ENCODE results near the gene GRK4. TPM values are rescaled to one million over a fixed set of nuclear protein-coding genes. Genes with fewer than 3 reads are reported as not detected.

The GRK4 gene
- total RNA-seq, 1 donor from 2014 or later = 14.8 TPM

DNA sequence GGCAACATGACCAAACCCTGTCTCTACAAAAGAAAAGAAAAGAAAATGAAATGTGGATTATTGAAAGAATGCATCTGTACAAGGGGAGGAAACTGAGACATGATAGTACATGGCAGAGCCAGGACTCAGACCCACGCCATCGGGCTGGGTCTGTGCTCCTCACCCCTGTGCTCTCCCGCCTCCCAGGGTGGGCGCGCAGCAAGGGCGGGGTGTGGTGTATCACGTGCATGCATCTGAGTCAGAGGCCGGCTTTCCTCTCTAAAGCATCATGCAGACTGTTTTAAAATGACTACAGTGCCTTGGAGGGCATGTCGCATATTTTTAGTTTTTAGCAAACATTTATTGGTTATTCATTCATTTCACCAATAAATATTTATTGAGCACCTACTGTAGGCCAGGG is 63.2 kb downstream of the GRK4 start:
- DNase-seq (ENCODE audit: low spot score) (no peak), ATAC-seq (no peak)
- intact Hi-C loops (cut with DNase I) = no loop called here

DNA sequence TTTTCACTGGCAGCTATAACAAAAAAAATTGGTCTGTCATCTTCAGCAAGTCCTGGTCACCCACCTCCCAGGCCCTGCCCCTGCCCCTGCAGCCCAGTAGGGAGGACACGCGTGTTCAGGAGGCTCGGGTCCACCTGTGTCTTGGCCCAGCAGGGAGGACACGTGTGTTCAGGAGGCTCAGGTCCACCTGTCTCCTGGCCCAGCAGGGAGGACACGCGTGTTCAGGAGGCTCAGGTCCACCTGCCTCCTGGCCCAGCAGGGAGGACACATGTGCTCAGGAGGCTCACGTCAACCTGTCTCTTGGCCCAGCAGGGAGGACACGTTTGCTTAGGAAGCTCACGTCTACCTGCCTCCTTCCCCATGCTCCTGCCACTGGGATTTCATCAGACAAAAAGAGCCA is 66.1 kb downstream of the GRK4 start:
- intact Hi-C loops (cut with DNase I) = no loop called here
- no peak for ATAC-seq
- DNase-seq (ENCODE audit: low spot score) = peak; percentile 7

DNA sequence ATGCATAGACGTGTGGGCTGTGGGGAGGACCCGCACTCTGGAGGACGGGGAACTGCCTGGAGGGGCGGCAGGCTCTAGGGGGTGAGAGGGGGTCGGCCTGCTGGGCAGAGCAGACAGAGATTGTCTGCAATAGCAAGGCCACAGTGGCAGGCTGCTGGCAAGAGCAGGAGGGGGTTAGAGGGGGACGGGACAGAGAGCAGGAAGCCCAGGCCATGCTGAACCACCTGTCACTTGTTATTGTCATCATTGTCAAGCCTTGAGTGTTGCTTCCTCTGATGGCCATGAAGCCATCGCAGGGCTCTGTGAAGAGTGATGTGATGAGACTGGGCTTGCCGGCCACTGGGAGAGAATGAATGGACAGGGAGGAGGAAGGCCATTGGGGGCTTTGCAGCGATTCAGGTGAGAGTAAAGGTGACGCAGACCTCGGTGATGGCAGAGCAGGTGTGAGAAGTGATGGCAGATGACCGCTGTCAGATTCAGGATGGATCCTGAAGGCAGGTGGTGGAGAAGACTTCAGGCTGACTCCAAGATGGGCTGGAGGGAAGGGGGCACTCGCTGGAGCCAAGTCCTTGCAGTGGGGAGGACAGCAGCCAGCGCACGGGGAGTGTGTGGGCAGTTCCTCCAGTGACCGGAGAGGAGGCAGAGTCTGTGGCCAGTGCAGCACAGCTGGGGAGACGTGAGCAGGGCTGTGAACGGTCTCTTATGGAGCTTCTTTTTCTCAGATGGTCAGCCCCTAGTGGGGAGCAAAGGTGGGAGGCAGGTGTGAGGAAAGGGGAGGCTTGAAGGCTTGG is 67.4 kb downstream of the GRK4 start:
- DNase-seq (ENCODE audit: low spot score) = peak; percentile 38
- intact Hi-C loops (cut with DNase I) = no loop called here
- no peak for ATAC-seq

DNA sequence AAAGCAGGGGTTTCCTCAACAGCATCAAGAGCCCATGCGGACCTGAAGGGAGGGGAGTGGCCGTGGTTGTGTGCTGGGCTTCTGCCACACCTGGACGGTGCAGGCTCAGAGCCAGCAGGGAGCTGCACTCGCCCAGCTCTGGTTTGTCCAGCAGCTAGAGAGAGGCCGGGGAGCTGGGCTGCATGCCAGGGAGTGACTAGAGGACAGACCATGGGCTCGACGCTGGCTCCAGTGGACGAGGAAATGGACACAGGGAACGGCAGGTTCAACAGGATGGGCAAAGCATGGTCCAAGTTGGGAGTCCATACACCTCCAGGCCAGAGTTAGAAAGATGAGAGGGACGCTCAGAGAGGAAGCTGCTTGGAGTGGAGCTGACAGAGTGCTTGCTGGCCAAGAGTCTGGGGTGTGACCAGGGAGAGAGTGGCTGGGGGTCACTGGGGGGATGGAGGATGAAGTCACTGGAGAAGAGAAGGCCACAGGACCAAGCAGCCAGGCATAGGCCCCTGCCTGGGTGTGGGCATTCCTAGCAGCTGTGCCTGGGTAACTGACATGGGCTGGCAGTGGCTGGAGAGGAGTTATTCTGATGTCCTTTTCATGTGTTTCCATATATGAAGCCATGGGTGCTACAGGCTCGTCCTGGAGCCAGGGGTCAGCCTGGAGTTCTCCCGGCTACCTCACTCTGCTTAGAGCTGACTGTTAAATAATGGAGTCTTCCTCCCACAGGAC is 68.1 kb downstream of the GRK4 start:
- no peak for ATAC-seq

DNA sequence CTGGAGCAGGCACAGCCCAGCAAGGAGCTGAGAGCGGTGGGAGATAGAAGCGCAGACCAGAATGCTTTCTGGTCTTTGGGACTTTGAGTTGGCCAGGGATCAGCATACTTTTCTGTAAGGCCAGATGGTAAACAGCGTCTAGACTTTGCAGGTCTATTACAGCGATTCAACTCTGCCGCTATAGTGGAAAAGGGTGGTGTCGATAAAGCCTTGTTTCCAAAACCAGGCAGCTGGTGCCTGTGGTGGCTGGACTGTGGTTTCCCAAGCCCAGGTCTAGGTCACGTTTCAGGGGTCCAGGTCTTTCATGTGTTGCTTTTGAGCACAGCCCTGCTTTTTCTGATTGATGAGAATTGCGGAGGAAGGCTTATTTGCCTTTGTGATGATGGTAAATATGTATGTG is 70.9 kb downstream of the GRK4 start:
- intact Hi-C loops (cut with DNase I) = no loop called here
- DNase-seq (ENCODE audit: low spot score) (peak; percentile 25), ATAC-seq (no peak)

More for the DNA sequence above, 68.1 kb downstream of the GRK4 start:
- peak; percentile 60 for DNase-seq (ENCODE audit: low spot score)
- intact Hi-C loops (cut with DNase I) = no loop called here

DNA sequence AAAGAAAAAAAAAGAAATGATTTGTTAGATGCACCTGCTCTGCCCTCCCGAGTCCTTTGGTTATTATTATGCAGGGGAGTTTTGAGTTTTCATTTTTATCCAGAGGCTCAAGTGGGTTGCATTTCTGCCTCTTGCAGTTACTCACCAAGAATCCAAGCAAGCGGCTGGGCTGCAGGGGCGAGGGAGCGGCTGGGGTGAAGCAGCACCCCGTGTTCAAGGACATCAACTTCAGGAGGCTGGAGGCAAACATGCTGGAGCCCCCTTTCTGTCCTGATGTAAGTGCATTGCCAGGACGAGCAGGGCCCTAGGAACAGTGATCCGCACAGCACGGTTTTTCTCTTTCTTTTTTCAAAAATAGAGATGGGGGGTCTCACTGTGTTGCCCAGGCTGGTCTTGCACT is 71.9 kb downstream of the GRK4 start:
- ATAC-seq (no peak), DNase-seq (ENCODE audit: low spot score) (peak; percentile 40)
- intact Hi-C loops (cut with DNase I) = no loop called here

DNA sequence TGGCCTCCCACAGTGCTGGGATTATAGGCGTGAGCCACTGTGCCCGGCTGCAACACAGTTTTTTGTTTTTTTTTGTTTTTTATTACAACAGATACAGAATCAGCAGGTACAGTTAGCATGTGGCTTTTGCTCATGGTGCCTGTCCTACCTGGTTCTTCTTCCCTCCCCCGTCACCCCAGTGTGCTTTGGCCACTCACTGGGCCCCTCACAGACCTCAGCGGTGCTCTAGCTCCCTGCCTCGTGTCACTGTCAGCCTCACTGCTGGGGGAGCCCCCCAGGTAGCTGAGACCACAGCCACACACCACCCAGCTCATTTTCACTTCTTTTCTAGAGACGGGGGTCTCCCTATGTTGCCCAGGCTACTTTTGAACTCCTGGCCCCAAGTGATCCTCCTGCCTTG is 72.3 kb downstream of the GRK4 start:
- intact Hi-C loops (cut with DNase I) = no loop called here
- ATAC-seq (no peak), DNase-seq (ENCODE audit: low spot score) (peak; percentile 18)

DNA sequence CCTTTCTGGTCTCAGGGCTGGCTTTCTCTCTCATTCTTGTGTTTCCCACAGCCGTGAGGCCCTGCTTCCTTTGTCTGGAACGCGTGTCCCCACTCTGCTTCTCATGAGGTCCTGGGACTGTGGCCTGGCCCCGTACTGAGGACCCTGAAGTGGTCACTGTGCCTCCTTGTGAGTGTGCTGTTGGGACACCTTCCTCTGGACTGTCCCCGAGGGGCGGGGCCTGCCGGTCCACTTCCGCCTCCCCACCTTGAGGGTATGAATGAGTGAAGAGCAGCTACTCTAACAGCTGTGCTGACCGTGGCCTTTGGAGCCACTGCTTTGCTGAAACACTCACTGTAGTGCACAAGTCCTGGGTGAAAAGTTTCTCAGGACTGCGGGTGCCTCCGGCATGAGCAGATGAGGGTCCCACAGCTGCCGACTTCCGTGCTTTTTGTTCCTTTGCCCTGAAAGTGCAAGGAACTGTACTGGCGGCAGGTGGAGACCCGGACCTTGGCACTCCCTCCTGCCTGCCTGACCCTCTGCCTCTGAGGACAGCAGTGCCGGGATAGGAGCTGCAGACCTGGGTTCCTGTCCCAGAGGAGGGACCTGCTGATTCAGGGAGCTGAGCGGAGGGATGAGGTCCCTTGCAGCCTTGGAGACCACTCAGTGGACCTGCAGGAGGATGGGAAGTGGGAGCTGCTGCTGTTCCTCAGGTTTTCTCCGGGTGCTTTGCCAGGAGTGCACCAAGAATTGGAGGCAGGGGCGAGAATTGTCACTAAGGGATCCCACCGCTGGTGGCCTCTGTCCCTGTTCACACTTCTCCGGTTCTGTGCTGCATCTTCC is 73.0 kb downstream of the GRK4 start:
- intact Hi-C loops (cut with DNase I) = no loop called here
- ATAC-seq (no peak), DNase-seq (ENCODE audit: low spot score) (peak; percentile 53)

DNA sequence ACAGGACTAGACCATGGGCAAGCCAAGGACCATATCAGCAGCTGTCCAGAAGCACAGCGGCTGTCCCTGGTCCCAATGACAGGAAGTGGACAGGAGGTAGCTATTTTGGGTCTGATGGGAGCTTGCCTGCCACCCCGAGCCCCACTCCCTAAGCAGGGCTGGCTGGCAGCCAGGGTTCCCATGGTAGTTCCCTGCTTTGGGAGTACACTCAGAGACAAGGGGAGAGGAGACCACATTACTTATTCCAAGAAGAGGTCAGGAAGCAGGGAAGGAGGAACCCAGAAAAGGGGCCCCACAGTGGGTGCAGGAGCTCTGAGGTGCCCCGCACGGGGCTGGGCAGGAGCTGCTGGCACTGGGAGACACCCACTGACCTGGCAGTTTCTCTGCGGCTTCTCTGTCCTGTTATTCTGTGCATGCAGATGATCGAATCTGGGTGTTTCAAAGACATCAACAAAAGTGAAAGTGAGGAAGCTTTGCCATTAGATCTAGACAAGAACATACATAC is 74.6 kb downstream of the GRK4 start:
- DNase-seq (ENCODE audit: low spot score) = peak; percentile 66
- no peak for ATAC-seq
- intact Hi-C loops (cut with DNase I) = no loop called here

DNA sequence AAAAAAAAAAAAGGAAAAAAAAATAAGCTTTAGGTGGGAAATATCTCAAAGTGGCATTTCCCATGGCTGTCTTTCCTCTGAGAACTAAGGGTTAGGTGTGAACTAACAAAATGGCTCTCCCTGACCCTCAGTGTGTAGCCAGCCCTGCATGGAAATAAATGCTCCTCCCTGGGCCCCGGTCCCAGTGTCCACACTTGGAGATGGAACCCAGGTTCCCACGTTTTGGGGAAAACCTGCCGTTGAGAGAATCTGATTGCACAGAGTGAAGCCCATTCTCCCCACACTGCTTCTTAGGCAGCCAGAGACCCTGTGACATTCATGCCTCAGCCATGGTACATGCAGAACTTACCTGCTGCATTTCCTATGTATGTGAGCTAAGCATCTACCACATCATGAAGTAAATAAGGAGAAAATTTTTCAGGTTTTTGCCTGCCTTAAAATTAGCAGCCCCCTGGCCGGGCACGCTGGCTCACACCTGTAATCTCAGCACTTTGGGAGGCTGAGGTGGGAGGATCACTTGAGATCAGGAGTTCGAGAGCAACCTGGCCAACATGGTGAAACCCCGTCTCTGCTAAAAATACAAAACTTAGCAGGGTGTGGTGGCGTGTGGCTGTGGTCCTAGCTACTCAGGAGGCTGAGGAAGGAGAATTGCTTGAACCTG is 76.5 kb downstream of the GRK4 start:
- no peak for ATAC-seq
- intact Hi-C loops (cut with DNase I) = no loop called here
- peak; percentile 36 for DNase-seq (ENCODE audit: low spot score)

DNA sequence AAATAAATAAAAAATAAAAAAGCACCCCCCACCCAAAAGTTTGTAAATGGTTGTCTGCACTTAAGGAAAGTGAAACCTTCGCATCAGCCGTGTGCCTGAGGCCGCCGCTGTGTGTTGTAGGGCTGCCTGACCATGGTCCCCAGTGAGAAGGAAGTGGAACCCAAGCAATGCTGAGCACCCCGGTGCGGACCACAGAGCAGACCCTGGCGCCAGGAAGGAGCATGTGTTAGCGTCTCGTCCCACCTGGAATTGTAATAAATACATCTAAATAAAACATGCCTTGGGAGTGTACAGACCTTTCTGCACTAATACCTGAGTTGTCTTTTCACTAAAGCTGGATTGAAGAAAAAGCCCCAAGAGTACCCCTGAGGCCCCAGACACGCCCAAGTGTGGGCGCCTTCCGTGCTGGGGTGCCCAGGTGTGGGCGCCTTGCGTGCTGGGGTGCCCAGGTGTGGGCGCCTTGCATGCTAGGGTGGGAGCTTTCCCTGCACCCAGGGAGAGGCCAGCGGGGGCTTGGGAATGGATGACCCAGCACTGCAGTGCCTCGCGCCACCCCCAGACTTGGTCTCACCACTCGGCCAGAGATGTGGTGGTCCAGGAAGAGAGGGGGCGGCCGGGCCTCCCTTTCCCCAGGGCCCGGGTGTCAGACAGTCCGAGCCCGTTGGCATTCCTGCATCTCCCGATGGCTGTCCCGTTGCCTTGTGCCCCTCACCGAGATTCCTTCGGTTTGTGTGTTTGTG is 77.3 kb downstream of the GRK4 start:
- intact Hi-C loops (cut with DNase I) = no loop called here
- DNase-seq (ENCODE audit: low spot score) = peak; percentile 54
- ATAC-seq = no peak

DNA sequence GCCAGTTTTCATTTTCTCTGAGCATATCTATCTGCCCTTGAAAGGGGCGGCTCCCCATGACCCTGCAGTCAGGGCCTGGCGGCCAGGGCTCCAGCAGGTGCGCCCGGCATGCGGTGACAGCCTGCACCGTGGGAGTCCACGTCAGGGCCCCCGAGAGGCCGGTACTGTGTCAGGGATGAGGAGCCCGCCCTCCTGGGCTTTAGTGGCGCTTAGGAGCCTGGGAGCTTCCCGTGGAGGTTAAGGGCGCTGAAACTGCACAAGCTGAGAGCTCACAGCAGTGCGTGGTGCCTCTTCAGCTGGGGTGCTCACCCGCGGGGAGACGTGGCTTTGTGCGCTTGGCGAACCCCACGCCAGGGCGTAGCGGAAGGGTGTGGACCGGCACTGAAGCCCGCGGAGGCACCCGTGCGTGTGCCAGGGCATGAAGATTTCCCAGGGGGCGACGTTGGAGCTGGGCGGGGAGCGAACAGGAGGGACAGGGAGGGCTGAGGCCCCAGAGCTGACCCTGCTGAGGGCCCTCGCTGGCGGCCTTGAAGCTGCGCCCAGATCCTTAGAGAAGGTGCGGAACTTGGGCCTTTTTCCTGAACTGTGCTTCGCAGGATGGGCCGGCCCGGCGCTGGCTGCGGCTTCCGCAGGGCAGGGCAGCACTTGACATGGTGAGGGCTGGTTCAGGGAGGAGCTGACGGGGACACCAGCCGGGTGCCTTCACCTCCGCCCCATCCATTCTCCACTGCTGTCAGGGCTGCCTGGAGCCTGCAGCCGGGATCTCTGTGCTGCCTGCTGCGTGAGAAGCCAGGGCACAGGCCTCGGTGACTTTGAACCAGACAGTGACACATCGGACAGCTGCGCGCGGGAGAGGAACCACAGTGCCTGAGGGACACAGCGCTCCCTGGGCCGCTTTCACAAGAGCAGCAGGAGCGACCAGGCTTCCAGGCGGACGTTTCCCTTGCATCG is 78.1 kb downstream of the GRK4 start:
- DNase-seq (ENCODE audit: low spot score) = peak; percentile 68
- ATAC-seq = peak; percentile 72
- intact Hi-C loops (cut with DNase I) = no loop called here

DNA sequence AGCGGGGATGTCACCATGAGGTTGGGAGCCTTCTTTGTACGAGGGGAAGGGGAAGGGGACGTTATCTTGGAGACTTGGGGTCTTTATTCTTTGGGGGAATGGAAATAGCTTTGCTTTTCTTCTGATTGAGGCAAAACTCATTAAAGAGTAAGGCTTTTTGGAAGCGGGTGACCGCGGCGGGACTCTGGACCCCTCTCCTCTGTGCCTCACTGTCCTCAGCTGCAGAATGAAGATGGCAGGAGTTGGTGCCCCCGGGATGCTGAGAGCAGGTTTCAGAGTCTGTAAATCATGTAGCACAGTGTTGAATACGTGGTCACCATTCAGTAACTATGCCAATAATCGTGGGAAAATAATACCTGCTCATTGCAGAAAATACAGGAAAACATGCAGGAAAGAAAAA is 78.9 kb downstream of the GRK4 start:
- intact Hi-C loops (cut with DNase I) = no loop called here
- ATAC-seq = no peak
- peak; percentile 48 for DNase-seq (ENCODE audit: low spot score)

DNA sequence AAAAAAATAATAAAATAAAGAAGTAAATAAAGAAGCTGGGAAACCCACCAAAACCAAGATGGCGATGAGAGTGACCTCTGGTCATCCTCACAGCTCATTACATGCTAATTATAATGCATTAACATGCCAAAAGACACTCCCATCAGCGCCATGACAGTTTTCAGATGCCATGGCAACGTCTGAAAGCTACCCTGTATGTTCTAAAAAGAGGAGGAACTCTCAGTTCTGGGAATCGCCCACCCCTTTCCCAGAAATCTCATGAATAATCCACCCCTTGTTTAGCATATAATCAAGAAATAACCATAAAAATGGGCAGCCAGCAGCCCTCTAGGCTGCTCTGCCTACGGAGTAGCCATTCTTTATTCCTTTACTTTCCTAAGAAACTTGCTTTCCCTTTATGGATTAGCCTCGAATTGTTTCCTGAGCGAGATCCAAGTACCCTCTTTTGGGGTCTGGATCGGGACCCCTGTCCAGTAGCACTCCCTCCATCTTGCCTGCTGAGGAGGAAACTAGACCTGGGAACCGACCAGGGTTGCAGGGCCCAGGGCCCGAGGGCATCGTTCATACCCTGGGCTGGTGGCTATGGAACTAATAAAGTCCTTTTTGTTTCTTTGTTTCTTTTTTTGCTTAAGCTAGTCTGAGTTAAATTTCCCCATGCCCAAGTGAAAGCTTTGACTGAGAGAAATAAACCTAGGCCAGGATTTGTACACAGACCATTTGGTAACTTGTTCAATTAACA is 80.1 kb downstream of the GRK4 start:
- ATAC-seq (no peak), DNase-seq (ENCODE audit: low spot score) (peak; percentile 18)
- intact Hi-C loops (cut with DNase I) = no loop called here

DNA sequence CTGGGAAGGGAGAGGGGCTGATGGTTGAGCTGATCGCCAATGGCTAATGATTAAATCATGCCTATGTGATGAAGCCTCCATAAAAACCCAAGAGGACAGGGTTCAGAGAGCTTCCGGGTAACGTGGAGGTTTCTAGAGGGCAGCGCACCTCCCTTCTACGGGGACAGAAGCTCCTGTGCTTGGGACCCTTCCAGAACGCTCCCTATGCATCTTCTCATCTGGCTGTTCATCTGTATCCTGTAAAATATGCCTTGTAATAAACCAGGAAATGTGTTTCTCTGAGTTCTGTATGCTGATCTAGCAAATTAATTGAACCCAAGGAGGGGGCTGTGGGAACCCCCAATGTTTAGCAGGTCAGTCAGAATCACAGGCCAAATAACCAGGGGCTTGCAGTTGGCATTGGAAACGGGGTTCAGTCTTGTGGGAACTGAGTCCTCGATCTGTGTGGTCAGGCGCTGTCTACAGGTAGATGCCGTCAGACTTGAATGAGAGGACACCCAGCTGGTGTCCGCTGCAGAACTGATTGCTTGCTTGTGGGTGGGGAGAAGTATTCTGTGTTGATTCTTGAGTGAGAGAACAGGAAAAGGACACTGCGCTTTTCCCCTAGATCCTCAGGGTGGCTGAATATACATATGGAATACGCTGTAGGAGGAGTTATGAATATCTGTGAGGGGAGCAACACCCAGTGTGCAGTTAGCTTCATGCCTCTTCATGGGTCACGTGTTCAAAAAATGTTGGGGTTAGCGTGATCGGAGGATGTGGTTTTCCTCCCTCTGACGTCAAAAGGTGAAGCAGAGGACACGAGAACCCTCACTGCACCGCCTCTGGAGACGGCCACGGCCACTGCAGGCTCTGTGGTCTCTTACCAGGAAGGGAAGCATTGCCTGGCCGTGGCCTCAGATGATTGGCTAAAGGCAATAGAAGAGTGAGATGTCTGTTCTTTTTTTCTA is 81.8 kb downstream of the GRK4 start:
- peak; percentile 76 for DNase-seq (ENCODE audit: low spot score)
- intact Hi-C loops (cut with DNase I) = no loop called here
- peak; percentile 64 for ATAC-seq

DNA sequence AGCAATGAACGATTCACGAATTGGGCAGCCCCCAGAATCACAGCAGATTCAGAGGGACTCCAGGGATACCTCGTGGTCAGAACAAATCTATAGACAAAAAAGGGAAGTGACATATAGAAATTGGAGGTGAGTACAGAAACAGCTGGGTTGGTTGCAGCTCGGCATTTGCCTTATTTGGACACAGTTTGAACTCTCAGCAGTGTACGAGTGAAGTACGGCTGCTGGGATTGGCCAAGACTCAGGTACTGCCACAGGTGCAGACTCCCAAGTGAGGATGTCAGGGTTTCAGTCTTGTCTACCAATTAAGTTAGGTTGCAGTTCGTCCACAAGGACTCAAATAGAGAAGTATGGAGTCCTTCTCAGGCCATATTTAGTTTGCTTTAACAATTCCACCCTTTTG is 82.8 kb downstream of the GRK4 start:
- ATAC-seq (no peak), DNase-seq (ENCODE audit: low spot score) (peak; percentile 41)
- intact Hi-C loops (cut with DNase I) = no loop called here

Data from sciatic nerve (tissue), 2 donors.